Measurements from ENCODE around the gene LENEP.

DNA sequence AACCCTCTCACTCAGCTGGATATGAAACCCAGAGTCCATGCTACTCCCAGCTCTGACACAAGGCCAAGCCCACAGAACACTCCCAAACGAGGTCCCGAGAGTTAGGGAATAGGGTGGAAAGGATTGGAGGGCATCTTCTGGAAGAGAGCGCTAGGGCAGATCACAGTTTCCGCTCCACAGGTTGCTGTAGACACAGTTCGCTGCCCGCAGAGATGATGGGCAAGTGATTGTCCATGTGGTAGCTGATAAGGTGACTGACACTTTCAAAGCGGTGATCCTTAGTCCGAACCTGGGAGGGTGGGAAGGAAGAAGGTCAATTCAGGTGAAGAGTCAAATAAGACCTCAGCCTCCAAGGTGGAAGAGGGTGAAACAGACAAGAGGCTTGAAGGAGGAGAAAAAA lies 29.7 kb upstream of the LENEP start:
- TF ChIP-seq, protein P1, sequence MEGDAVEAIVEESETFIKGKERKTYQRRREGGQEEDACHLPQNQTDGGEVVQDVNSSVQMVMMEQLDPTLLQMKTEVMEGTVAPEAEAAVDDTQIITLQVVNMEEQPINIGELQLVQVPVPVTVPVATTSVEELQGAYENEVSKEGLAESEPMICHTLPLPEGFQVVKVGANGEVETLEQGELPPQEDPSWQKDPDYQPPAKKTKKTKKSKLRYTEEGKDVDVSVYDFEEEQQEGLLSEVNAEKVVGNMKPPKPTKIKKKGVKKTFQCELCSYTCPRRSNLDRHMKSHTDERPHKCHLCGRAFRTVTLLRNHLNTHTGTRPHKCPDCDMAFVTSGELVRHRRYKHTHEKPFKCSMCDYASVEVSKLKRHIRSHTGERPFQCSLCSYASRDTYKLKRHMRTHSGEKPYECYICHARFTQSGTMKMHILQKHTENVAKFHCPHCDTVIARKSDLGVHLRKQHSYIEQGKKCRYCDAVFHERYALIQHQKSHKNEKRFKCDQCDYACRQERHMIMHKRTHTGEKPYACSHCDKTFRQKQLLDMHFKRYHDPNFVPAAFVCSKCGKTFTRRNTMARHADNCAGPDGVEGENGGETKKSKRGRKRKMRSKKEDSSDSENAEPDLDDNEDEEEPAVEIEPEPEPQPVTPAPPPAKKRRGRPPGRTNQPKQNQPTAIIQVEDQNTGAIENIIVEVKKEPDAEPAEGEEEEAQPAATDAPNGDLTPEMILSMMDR (IDR thresholded peaks at IDR 0.05; ENCODE audit: low read length): no peak
- TF ChIP-seq EZH2 (optimal IDR thresholded peaks at IDR 0.05; ENCODE audit: low read depth, low read length): no peak
- TF ChIP-seq EZH2phosphoT487 (IDR thresholded peaks at IDR 0.05; ENCODE audit: low read length): no peak
